Thoracic aorta (tissue), 2 donors: ENCODE data around the gene NAALADL2. TPM values are rescaled to one million over a fixed set of nuclear protein-coding genes. Genes with fewer than 3 reads are reported as not detected.

Experiments used
- ATAC-seq: fragments of 150-250 bp; one replicate; pipeline ENCODE4 v1.8.0; 2017; ENCODE audit warnings: low read depth; ENCODE audit not compliant: insufficient number of reproducible peaks, low FRiP score
- DNase-seq: peaks from one replicate; pipeline ENCODE4 v3.0.0-alpha.2; 2020; ENCODE audit warnings: low spot score
- H3K27ac ChIP-seq, 2 donors: fragments of 200-600 bp; sonication (generic); 1 replicate in 1 of 2; 2 replicates in 1 of 2; pipeline ENCODE4 v1.5.1; 2016; ENCODE audit warnings: mild to moderate bottlenecking in 2 of 2, moderate library complexity in 2 of 2
- H3K27me3 ChIP-seq: fragments of 200-600 bp; sonication (generic); replicated peaks from 2 replicates; pipeline ENCODE4 v1.6.0; 2016; ENCODE audit warnings: mild to moderate bottlenecking; ENCODE audit not compliant: insufficient read depth
- H3K36me3 ChIP-seq: fragments of 200-600 bp; sonication (generic); one replicate; pipeline ENCODE4 v1.5.1; 2016
- H3K4me1 ChIP-seq, 2 donors: fragments of 200-600 bp; sonication (generic); 1 replicate in 1 of 2; 2 replicates in 1 of 2; pipeline versions ENCODE4 v1.5.1 to v1.6.0; 2016; ENCODE audit warnings: low read depth in 2 of 2, mild to moderate bottlenecking in 1 of 2; ENCODE audit not compliant: control insufficient read depth in 1 of 2
- H3K4me3 ChIP-seq: fragments of 200-600 bp; sonication (generic); 2 replicates; pipeline ENCODE4 v1.5.1; 2016; ENCODE audit warnings: mild to moderate bottlenecking
- H3K9me3 ChIP-seq: fragments of 200-600 bp; sonication (generic); 2 replicates; pipeline ENCODE4 v1.5.1; 2016
- total RNA-seq, 2 donors: library from RNA; depleted of rRNA; stranded (reverse); fragments of >200 nt; gene quantifications; one replicate each; pipeline versions ENCODE4 v1.1.0 to v1.2.3, GENCODE V29; 2016
- TF ChIP-seq, protein P1 (sequence below): fragments of 200-600 bp; sonication (generic); IDR thresholded peaks from one replicate; pipeline ENCODE4 v1.5.1; 2019; ENCODE audit warnings: antibody characterized with exemption

Gene NAALADL2
- total RNA-seq, 2 donors from 2014 or later, result 12.9 to 21.0 TPM

DNA sequence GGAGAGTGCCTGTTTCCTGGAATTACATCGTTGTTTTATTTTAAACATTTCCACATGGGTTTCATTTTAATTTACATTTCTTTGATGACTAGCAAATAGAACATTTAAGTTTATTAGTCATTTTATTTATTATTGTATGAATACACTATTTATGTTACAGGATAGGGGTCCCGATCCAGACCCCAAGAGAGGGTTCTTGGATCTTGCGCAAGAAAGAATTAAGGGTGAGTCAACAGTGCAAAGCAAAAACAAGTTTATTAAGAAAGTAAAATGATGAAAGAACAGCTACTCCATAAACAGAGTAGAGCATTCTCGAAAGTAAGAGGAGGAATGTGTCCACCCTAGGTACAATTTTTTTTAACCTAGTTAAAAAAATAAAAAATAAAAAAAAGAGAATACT, 539.5 kb downstream of the NAALADL2 start:
- H3K4me1 ChIP-seq, result peaks cover 4 to 5% of the 10 kb centered on the region in 2 donors
- no peak overlapping the region for H3K4me3 ChIP-seq
- ATAC-seq, result no peak
- H3K36me3 ChIP-seq, result no peaks in the 10 kb centered on the region
- TF ChIP-seq, protein P1, sequence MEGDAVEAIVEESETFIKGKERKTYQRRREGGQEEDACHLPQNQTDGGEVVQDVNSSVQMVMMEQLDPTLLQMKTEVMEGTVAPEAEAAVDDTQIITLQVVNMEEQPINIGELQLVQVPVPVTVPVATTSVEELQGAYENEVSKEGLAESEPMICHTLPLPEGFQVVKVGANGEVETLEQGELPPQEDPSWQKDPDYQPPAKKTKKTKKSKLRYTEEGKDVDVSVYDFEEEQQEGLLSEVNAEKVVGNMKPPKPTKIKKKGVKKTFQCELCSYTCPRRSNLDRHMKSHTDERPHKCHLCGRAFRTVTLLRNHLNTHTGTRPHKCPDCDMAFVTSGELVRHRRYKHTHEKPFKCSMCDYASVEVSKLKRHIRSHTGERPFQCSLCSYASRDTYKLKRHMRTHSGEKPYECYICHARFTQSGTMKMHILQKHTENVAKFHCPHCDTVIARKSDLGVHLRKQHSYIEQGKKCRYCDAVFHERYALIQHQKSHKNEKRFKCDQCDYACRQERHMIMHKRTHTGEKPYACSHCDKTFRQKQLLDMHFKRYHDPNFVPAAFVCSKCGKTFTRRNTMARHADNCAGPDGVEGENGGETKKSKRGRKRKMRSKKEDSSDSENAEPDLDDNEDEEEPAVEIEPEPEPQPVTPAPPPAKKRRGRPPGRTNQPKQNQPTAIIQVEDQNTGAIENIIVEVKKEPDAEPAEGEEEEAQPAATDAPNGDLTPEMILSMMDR, result no peak
- H3K27ac ChIP-seq, result no peak overlapping the region
- H3K9me3 ChIP-seq, result no peaks in the 10 kb centered on the region
- no peaks in the 10 kb centered on the region for H3K27me3 ChIP-seq
- DNase-seq, result no peak

DNA sequence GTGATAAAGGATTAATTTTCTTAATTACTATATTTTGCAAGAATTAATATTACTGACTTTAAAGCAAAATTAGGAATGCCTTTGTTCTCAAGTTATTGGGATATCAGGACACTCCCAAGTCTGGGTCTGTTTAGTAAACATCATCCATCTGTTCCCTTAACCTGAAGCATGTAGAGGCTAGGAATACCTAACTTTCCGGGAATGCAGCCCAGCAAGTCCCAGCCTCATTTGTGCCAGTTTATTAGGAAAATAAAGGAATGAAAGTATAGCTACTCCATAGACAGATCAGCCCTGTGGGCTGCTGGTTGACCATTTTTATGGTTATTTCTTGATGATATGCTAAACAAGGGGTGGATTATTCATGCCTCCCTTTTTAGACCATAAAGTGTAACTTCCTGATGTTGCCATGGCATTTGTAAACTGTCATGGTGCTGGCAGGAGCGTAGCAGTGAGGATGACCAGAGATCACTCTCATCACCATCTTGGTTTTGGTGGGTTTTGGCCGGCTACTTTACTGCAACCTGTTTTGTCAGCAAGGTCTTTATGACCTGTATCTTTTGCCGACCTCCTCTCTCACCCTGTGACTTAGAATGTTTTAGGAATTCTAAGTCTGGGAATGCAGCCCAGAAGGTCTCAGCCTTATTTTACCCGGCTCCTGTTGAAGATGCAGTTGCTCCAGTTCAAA, 540.2 kb downstream of the NAALADL2 start:
- DNase-seq (no peak), ATAC-seq (no peak)
- Histone ChIP-seq H3K4me3 (no peak overlapping the region), H3K27ac (no peak overlapping the region), H3K9me3 (no peaks in the 10 kb centered on the region), H3K36me3 (no peaks in the 10 kb centered on the region), H3K4me1 (peaks cover 4 to 5% of the 10 kb centered on the region in 2 donors), H3K27me3 (no peaks in the 10 kb centered on the region)
- TF ChIP-seq, protein P1, result no peak

DNA sequence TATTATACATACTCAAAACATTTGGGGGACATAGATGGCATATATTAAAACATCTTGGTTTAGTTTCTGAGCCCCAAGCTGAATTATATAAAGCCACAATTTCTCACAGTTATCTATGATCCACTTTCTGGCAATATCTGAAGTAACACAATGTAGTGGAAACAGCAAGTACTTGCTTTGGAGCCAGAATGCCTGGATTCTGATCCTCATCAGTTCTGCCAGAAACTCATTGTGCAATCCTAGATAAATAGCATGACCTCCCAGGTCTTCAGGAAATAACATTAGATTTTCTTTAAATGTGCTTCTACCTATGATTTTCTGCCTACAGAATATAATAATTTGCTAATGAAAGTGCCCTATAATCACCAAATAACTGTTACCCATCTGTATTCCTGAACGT, 544.9 kb downstream of the NAALADL2 start:
- no peak for DNase-seq
- ATAC-seq, result no peak

DNA sequence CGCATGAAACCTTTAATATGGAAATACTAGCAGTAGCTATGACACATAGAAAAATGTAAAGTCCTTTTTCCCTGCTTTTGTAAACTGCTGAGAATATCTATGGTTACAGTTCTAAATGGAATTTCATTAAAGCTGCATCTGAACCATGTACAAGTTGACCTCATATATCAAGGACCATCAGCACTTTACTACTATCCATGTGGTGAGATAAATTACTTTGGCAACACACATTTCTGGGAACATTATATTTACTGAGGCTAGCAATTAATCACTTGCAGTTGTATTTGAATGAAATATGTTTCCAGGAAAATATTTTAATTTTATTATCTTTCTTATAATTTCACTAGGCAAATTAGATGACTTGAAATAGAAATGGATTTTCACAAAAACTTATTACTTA, 545.5 kb downstream of the NAALADL2 start:
- DNase-seq (no peak), ATAC-seq (no peak)
- no peak overlapping the region for H3K4me3 ChIP-seq
- no peaks in the 10 kb centered on the region for H3K27me3 ChIP-seq
- no peaks in the 10 kb centered on the region for H3K36me3 ChIP-seq
- H3K9me3 ChIP-seq, result no peaks in the 10 kb centered on the region
- TF ChIP-seq, protein P1, result no peak
- no peaks in the 10 kb centered on the region for H3K4me1 ChIP-seq
- H3K27ac ChIP-seq, result no peak overlapping the region

More for the DNA sequence above, 544.9 kb downstream of the NAALADL2 start:
- Histone ChIP-seq H3K4me3 (no peak overlapping the region), H3K4me1 (peaks cover 4 to 5% of the 10 kb centered on the region in 2 donors), H3K36me3 (no peaks in the 10 kb centered on the region), H3K27me3 (no peaks in the 10 kb centered on the region), H3K9me3 (no peaks in the 10 kb centered on the region), H3K27ac (no peak overlapping the region)
- TF ChIP-seq, protein P1, result no peak

DNA sequence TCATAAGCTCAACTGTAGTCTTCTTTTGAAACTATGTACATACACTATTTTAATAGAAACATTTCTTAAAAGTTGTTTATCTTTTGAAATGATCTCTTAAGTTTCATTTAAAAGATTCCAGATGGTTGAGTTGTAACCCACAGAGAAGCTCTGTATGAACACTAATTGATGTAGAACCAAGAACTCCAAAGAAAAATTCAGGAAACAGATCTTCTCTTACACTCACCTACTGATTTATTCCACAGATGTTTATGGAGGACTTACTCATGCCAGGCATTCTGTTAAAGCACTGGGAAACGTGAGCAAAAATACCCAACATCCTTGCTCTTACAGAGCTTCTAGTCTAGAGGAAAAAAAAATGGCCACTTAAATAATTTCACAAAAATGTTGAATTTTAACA, 551.1 kb downstream of the NAALADL2 start:
- H3K4me1 ChIP-seq, result no peaks in the 10 kb centered on the region
- TF ChIP-seq, protein P1, result no peak
- no peaks in the 10 kb centered on the region for H3K36me3 ChIP-seq
- H3K4me3 ChIP-seq, result no peak overlapping the region
- DNase-seq (no peak), ATAC-seq (no peak)
- no peak overlapping the region for H3K27ac ChIP-seq
- H3K9me3 ChIP-seq, result no peaks in the 10 kb centered on the region
- no peaks in the 10 kb centered on the region for H3K27me3 ChIP-seq
